NCI-H2107 treated with DMSO at 0.1 percent for 48 hours (cell line): Measurements from ENCODE around the gene ZSWIM1.
A peak's percentile ranks its signal among the peaks of the same experiment; 100 is the strongest.
"Not testable (repeated sequence)": the region's sequence is repeated elsewhere in the genome, so short reads cannot be mapped to it uniquely, and the experiment has no call there.

Experiments
- DNase-seq: peaks from one replicate; lab custom pipeline; 2025; ENCODE audit not compliant: unreplicated experiment; lab: John Stamatoyannopoulos, UW

ZSWIM1 gene

GRCh38 chr20:45925821-45926506 lies 44.9 kb downstream of the ZSWIM1 start:
- no peak for DNase-seq

GRCh38 chr20:45926731-45927070 lies 45.7 kb downstream of the ZSWIM1 start:
- no peak for DNase-seq

GRCh38 chr20:45927071-45927878 lies 46.2 kb downstream of the ZSWIM1 start:
- DNase-seq, result no peak

GRCh38 chr20:45931680-45932079 lies 50.7 kb downstream of the ZSWIM1 start:
- not testable (repeated sequence) for DNase-seq

GRCh38 chr20:45933266-45934045 lies 52.4 kb downstream of the ZSWIM1 start:
- peak; percentile 58 for DNase-seq

GRCh38 chr20:45934046-45934585 lies 53.1 kb downstream of the ZSWIM1 start:
- peak; percentile 23 for DNase-seq
